DOHH2 (cell line): ENCODE measurements around the gene HERC4.

Experiments
- EZH2phosphoT487 ChIP-seq: fragments of 200-600 bp; sonication (generic); IDR thresholded peaks from 2 replicates; pipeline ENCODE4 v1.6.1; 2017; ENCODE audit warnings: borderline replicate concordance, mild to moderate bottlenecking, antibody characterized with exemption, low read length, moderate library complexity, mixed read lengths
- TF ChIP-seq, protein P1 (sequence below): fragments of 200-600 bp; sonication (generic); IDR thresholded peaks from one replicate; pipeline ENCODE4 v1.5.1; 2014; ENCODE audit warnings: antibody characterized with exemption, mild to moderate bottlenecking, low read depth, low read length; ENCODE audit not compliant: poor library complexity, severe bottlenecking

DNA sequence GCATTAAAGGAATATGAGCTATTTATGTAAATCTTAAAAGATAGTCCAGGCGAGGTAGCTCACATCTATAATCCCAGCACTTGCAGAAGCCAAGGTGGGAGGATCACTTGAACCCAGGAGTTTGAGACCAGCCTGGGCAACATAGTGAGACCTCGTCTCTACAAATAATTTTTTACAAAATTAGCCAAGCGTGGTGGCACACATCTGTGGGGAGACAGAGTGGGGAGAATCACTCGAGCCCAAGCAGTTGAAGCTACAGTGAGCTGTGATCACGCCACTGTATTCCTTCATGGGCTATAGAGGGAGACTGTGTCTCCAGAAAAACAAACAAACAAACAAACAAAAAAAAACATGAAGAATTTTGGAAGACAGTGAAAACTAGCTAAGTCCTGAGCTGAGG, 28.4 kb downstream of the HERC4 start:
- TF ChIP-seq, protein P1, sequence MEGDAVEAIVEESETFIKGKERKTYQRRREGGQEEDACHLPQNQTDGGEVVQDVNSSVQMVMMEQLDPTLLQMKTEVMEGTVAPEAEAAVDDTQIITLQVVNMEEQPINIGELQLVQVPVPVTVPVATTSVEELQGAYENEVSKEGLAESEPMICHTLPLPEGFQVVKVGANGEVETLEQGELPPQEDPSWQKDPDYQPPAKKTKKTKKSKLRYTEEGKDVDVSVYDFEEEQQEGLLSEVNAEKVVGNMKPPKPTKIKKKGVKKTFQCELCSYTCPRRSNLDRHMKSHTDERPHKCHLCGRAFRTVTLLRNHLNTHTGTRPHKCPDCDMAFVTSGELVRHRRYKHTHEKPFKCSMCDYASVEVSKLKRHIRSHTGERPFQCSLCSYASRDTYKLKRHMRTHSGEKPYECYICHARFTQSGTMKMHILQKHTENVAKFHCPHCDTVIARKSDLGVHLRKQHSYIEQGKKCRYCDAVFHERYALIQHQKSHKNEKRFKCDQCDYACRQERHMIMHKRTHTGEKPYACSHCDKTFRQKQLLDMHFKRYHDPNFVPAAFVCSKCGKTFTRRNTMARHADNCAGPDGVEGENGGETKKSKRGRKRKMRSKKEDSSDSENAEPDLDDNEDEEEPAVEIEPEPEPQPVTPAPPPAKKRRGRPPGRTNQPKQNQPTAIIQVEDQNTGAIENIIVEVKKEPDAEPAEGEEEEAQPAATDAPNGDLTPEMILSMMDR: no peak
- TF ChIP-seq EZH2phosphoT487: no peak
